ENCODE data around the gene SFMBT2.
A peak's percentile ranks its signal among the peaks of the same experiment; 100 is the strongest.

Gene SFMBT2

DNA sequence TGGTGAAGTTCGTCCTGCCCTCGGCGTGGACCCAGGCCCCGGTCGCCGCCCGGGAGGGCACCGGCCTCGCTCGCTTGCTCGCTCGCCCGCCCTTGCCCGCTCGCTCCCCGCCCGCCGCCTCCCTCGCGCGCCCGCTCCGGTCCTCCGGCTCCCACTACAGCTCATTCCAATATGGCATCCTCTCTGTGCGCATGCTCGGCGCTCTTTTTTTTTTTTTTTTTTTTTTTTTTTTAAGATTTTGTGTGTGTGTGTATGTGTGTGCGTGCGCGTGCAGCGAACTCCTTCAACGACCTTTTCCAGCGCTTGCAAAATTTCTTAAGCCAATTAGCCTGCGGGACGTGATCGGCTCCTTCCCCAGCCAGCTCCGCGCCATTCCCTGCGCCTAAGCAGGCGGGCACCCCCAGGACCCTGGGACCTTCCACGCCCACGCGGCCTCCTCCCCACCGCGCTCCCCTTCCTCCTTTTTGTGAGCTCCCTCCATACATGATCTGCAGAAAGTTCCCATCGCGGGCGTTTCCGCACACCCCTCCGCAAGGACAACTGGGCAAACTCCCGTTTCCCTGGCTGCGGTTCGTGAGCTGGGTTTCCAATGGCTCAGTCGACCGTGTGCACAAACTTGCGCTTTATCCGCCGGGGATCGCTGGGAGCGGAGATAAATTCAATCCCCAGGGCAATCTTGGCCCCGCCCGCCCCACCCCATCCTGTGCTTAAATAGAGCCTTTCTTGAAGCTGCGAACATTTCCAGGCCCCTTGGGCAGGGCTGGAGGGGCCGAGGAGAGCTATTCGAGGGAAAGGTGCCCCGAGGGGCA lies at the start of gene SFMBT2:
TSS of gene SFMBT2 (minus strand) at position 173 of the 809 bp plus-strand sequence. CDS start 29,136 bp downstream, outside the sequence.
- DNase-seq = peak; percentile 44 to 51

DNA sequence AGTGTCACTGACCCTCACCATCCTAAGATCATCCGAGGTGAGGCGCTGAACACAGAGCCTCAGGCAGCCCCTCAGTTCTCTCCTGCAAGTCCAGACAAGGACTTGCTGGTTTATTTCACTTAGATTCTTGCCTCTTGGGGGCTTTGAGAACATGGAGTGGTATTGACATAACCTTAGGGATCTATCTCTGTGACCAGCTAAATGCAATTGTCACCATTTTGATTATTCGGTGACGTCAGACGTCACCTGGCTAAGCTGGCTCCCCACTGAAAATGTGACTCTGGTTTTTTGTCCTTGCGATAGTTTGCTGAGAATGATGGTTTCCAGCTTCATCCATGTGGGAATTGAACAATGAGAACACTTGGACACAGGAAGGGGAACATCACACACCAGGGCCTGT lies 49.2 kb upstream of the SFMBT2 start:
- no peak for DNase-seq

DNA sequence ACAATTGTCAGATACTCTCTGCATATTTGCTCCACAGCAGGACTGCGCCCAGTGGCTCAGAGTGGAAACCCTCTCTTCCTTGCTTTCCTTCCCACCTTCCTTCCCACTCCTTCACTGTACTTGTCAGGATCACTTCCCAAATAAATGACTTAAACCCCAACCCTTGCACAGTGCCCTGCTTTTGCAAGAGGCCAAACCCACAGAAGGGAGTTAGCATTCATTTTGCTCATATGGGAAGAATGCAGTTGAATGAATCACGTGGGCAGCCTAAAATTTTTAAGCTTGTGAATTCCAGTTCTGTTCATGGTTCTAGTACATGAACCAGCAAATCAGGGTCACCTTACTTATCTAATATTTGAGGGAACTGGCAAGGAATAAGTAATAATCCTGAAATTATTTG lies 47.7 kb upstream of the SFMBT2 start:
- DNase-seq = no peak

DNA sequence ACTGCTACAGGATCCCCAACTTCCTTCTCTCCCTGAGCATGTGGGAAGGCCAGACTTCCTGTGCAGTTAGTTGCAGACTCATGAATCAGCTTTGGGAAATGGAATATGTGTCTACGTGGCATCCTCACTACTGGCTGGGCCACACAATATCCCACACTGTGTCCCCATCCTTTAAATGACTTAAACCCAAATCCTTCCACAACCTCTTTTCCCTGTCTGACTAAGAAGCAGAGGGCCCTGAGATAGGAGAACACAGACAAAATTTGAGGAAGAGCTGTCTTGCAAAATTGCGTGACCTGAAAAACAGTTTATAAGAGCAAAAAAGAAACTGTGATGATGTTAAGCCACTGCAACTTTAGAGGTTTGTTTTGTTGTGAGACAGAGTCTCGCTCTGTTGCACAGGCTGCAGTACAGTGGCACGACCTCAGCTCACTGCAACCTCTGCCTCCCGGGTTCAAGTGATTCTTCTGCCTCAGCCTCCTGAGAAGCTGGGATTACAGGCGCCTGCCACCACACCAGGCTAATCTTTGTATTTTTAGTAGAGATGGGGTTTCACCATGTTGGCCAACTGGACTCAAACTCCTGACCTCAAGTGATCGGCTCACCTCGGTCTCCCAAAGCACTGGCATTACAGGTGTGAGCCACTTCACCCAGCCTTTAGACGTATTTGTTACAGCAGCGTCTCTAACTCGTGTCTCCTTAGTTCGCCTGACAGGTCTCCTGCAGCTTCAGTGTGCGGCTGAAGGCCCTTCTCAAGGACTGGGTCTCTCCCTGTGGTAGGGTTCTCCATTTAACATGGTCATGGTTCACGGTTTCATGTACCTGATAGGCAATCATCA lies 46.9 kb upstream of the SFMBT2 start:
- DNase-seq = peak; percentile 5 to 27

DNA sequence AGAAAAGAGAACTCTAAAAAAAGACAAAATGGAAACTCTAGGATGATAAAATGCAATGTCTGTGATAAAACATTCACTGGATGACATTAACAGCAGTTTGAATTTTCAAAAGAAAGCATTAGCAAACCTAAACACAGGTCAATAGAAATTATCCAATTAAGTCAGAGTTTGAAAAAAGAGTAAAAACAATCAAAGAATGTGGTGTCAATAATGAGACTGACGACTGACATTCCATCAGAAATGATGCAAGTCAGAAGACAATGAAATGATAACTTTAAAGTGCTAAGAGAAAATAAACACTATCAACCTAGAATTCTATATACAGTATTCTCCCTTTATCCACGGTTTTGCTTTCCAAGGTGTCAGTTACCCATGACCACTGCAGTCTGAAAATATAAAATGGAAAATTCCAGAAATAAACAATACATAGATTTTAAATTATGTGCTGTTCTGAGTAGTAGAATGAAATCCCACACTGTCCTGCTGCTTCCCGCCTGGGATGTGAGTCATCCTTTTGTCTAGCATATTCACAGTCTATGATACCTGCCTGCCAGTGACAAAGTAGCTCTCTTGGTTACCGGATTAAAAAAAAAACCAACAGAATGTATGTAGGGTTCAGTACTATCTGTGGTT lies 38.3 kb upstream of the SFMBT2 start:
- no peak for DNase-seq

DNA sequence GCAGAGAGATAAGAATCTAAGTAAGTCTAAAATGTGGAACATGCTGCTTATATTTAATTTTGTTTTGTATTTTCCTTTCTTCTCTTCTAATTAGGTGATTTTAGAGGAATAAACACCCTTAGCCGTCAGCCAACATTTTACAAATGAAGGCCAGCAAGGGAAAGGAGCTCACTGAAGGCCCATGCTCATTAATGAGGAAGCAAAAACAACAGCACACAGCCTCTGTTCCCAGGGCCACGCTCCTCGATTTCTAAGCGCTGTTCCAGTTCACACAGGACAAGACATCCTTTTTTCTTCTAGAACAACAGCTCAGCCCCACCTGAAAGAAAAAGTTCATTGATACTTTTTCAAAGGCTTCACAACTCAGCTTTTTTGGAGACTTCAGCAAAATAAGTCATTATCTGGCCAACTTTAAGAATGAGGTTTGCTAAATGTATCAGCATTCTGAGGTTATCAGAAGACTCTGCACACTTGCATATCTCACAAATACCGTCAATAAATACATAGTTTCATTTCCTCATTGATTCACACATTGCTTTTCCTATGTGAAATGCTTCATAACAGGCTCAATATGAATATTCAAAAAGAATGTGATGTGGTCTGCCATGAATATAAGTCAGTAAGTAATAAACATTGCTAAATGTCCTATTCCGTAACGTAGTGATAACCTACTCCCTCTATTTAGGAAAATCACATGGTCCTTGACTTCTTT lies 34.8 kb upstream of the SFMBT2 start:
- DNase-seq = peak; percentile 32 to 54

DNA sequence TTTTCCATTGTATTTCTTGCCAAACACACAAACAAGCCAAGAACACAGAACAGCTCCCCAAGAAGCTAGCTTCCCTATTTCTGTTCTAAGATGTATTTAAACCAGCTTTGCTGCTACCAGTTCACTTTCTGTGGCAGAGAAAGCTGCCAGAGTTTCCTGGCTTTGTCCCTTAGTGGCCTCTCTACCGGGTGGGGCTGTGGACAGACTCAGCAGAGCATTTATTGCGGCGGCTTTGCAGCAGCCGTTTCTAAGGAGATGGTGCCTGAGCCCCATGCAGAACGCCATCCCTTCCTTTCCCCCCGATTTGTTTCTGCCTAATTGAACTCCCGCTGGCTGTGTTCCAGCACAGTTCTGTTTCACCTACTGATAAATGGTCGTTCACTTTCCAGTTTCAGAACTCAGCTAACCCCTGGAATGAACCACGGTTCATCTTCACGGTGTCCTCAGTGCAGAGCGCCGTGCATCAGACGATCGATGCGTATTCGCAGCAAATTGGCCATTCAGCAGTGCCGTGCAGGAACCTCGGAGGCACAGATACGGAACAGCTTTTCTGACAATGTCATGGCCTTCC lies 33.8 kb upstream of the SFMBT2 start:
- DNase-seq = peak; percentile 72 to 84

DNA sequence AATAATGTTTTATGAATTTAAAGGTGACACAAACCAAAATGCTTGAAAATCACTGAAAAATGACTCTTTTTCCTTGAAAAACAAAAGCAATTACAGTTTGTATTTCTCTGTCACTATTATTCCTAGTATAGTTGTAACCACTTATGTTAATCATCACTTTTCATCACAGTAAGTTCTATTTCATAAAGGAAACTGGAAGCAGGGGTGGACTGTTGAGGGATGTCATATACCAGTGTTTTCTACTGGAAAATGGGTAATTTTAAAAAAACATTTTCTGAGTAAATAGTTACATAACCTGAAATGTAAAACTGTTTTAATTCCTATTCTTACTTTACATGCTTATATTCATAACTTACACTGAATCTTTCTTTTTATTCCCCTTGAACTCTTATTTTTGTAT lies 32.2 kb upstream of the SFMBT2 start:
- DNase-seq = no peak

DNA sequence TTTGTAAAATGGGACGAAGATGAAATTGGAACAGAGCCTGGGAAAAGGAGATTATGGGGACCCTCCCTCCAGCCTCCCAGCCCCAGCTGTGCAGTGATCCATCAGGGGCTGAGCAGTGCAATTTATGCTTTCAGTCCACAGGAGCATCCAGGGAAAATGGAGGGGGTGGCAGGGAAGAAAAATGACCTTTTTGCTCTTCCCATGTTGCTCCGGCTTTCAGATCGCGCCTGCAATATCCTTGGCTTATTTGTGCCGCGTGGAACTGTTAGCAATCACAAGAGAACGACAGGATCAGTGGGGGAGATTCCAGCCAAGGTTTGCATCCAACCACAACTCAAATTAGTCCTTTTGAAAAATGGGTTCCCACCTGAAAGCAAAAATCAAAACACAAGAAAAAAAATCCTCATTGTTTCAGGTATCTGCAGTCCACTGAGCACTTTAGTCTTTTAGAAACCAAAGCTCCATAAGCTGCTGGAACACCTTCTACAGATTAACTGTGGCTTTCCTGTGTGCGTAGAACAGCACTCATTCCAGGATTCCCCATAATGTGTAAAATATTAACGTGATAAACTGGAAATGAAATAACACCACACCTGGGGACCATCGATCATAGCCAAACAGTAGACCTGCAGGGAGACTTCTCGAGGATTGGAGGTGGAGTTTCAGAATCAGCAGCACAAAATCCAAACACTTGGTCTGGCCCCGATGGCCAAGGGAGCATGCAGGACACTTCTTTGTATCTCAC lies 30.7 kb upstream of the SFMBT2 start:
- DNase-seq = no peak

DNA sequence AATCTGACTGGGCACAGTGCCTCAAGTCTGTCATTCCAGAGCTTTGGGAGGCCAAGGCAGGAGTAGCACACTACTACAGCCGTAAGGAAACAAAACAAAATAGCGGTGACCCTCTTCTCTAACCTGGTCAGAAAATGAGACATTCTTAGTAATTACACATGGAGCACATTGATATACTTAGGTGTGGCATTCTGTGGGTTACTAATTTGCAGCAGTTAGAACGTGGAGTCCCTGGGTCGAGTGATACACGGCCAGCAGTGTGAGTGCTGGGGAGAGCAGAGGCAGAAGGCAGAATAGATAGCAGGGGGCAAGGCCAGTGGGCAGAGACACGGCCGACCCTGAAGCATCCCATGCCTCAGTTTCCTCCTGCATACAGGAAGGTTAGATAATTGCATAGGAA lies 28.9 kb upstream of the SFMBT2 start:
- DNase-seq = no peak

DNA sequence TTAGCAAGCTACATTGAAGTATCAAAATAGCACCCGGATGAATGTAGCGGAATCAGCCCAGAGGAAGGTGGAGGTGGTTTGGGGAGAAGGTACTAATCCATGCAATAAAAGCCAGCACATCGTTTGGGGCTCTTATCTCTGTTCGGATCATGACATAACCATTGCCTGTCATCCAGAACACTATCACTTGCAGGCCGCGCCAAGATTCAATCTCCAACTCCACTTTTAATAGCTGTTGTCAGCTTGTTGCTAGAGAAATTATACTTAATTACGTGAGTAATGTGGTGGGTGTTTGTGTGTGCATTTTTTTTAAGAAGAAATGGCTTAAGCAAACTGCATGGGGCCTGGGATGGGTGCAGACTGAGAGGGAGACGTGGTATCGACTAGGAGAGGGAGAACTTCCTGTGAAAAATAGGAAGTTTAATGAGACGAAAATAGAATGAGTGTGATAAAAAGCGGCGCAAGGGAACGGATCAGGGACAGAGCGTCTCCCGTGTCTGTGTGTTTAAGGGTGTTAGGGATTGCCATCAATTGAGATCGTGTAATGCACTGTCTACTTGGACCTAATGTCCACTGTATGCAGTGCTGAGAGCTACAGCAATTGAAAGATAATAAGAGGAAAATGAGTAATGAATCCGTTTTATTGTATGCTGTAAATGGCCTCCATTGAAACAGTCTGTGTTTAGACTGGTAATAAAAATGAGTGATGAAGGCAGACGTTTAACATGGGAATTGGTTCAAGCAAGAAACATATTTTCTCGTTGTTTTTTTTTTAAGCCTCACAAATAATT lies 27.6 kb upstream of the SFMBT2 start:
- no peak for DNase-seq

DNA sequence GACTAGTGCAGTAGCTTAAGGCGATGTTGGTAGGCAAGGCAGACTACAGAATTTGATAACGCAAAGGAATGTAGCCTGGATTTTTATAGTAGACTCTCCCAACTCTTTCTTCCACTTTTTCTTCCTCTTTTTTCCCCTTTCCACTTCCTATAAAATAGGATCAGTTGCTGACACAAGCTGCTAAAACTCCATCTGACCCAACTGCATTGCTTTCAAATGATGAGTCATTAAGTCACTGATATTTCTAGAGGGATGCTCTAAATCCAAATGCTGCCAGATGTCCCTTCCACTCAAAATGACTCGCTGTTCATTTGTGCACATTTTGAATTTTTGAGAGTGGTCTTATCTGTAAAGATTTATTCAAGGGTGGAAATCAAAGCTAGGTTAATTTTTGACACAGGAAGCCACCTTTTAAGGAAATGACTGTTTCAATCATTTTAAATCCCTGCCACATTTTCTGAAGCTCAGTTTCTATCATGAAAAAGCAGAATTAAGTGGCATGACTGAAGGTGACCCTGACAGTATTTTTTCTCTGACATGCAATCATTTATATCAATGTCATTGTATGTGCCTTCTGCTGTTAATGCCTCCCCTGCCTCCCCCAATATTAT lies 25.8 kb upstream of the SFMBT2 start:
- no peak for DNase-seq

DNA sequence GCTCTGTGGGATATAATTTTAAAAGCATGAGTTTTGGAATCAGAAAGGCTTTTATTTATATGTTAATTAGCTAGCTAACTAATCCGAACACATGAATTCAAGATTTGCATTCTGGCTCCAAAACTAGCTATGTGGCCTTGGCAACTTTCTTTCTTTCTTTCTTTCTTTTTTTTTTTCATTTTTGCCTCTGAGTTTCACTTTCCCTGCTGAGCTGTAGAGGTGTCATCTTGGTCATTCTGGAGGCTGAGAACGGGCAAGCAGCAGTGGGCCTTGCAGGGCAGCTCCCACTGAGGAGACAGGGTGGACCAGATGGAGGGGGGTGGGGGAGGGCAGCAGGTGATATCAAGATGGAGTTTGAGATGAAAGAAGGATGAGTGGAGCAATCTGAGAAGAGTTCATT lies 24.8 kb upstream of the SFMBT2 start:
- DNase-seq = no peak

DNA sequence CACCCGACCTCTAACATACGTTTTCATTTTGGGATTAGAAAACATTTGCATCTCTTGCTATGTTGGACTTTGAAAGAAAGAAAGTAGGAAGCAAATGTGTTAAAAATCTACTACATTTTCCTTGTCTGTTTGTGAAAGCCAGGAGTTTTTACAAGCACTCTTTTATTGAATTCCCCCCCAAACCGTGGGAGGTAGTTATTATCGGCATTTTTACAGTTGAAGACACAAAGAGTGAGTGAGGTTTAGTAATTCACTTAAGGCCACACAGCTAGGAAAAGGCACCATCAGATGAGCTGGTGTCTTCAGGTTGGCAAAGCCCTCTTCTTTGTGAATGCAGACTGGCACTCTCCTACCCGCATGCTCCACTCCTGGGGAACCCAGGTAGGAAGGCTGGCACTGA lies 23.5 kb upstream of the SFMBT2 start:
- DNase-seq = no peak

DNA sequence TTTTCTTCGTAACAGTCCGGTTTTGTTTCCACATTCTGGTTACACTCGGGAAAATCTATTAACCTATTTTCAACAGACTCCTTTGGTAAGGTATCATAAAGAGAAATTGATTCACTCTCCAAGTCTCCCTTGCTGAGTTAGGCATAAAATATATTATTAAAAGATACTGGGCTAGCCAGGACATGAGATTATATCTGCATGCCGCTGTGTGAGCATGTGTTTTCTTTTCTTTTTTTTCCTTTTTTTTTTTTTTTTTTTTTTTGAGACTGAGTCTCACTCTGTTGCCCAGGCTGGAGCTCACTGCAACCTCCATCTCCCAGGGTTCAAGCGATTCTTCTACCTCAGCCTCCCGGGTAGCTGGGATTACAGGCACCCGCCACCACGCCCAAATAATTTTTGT lies 23.0 kb upstream of the SFMBT2 start:
- DNase-seq = no peak

DNA sequence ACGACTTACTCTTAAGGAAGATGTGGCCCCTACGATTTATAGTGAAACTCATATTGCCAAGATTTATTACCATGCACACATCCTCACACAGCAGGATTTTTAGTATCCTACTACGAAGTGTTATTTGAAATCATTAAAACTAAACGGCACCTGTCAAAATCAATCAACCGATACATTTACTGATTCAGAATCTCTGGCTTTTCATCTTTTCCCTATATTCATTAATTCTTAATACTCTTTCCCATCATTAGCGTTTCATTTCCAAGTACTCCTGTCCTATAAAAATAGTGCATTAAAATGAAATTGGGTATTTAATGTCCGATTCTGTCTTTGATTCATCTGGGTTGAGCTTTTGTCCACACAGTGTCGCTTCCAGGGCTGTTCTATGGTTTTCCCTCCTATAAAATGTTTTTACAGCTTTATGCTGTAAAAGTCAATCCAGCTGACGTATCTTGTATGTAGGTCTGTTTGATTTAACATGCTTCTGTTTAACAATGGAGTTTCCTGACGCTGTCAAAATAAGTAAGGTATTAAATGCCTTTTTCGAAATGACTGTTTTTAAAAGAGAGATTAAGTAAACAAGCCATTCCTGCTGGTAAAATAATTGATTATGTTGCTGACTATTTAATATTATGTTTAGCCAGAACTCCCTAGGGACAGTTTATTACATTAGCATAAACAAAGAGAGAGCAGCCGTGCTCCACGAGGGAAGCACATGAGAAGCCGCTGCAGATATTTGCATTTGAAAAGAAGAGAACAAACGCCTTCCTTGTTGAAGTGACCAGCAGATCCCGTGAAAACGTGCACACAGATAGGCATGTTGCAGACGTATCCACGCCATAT lies 22.3 kb upstream of the SFMBT2 start:
- DNase-seq = peak in 1 of 2 donors; percentile 17

DNA sequence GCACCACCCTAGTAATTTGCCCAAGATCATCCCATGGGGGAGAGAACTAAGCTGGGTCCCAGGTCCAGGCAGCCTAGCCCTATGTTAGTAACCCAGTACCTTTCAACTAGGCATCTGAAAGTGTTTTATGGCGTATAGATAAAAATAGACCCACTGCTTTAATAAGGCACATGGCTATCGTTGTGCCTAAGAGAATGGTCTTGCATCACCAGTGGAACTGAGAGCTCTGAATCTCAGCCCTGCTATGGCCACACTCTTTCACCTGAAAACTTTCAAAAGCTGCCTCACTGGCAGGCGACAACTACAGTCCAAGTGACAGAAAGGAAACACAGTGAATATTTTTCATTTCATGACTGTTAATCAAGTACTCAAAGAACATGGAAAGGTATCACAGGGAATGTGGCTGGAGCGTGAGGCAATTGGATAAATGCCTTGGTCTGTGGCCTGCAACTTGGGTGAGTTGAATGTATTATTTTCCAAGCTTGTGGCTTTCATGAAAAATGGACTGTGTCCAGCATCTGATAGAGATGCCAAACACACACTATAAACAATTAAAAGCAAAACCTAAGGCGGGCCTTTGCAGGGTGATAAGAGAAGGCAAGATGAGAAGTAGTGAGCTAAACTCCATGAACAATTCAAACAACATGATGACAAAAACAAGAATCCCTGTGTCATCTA lies 18.0 kb upstream of the SFMBT2 start:
- no peak for DNase-seq

DNA sequence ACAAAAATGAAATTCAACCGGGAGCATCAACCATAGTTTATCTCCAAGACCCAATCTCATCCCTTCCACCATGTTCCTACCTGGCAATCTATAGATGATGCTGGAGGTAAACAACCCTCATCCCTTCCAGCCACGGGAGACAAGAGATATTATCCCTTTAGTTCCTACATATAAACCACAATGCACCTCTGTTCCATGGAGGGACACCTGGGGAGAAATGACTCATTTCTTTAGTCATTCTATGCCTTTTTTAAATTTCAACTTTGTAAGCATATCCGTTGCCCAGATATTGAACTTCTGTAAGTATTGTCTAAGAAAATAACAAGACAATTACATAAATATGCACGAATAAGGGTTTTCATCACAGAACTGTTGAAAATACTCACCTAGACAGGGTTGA lies 15.5 kb upstream of the SFMBT2 start:
- DNase-seq = no peak

DNA sequence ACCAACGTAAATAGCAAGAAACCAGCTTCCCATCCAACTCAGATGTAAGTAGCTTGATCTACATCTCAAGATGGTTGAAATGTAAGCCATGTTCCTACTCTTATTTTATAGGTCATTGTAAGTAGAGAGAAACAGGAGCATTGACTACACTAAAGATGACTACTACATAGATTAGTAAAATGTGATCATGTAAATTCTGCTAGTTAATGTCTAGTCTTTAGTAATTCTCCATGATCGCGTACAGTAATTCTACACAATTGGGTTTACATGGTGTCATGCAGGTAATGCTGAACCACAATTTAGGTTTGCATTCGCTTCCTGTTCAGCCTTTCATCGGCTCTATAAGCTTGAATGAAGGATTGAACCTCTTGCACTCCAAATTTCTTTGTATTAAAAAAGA lies 14.9 kb upstream of the SFMBT2 start:
- no peak for DNase-seq
